Vagina (tissue), 2 donors: ENCODE results near the gene TMEM176B.
A peak's percentile ranks its signal among the peaks of the same experiment; 100 is the strongest.

Experiments
- CTCF ChIP-seq, 3 experiments: fragments of 450-650 bp in 2 of 3; fragments of 200-600 bp in 1 of 3; sonication (generic) in 1 of 3; IDR thresholded peaks; one replicate each; pipeline ENCODE4 v1.5.1; 2017 to 2019; ENCODE audit warnings: antibody characterized with exemption in 3 of 3, mild to moderate bottlenecking in 2 of 3, moderate library complexity in 2 of 3
- POLR2A ChIP-seq, 2 donors: fragments of 450-650 bp; IDR thresholded peaks; one replicate each; pipeline ENCODE4 v1.6.1; 2017; ENCODE audit warnings: antibody characterized with exemption in 2 of 2, mild to moderate bottlenecking in 2 of 2, moderate library complexity in 2 of 2
- POLR2AphosphoS5 ChIP-seq, 2 donors: sonication (generic); formaldehyde crosslinking; IDR thresholded peaks; one replicate each; pipeline ENCODE4 v1.9.0; 2017; ENCODE audit warnings: antibody characterized with exemption in 2 of 2, mild to moderate bottlenecking in 2 of 2, low read depth in 1 of 2; ENCODE audit not compliant: insufficient read depth in 1 of 2

GRCh38 chr7:150778738-150779301 lies 21.3 kb downstream of the TMEM176B start:
- peak; percentile 70 to 90 (median 84) for TF ChIP-seq CTCF (IDR thresholded peaks at IDR 0.05)
- TF ChIP-seq POLR2A (IDR thresholded peaks at IDR 0.05), result no peak
- no peak for TF ChIP-seq POLR2AphosphoS5 (IDR thresholded peaks at IDR 0.05; ENCODE audit: insufficient read depth in 1 of 2, low read depth in 1 of 2)
